Astrocyte (in vitro differentiated cells and primary cell): Measurements from ENCODE around the gene CELF2. TPM values are rescaled to one million over a fixed set of nuclear protein-coding genes. Genes with fewer than 3 reads are reported as not detected.
"Not testable (repeated sequence)": the region's sequence is repeated elsewhere in the genome, so short reads cannot be mapped to it uniquely, and the experiment has no call there.

Experiments
- DNase-seq: peaks from one replicate; pipeline ENCODE4 v3.0.0-alpha.2; 2010; ENCODE audit warnings: low read depth
- FAIRE-seq: peaks from 2 replicates; lab custom pipeline; 2011; peaks lifted over from hg19 to GRCh38; lab: Jason Lieb, UNC
- H2AFZ ChIP-seq: 2 replicates; pipeline ENCODE4 v1.6.0; 2012; ENCODE audit warnings: low read depth, low read length, inconsistent platforms
- H3K27ac ChIP-seq: 2 replicates; pipeline ENCODE4 v1.5.1; 2011; ENCODE audit warnings: low read depth, low read length, inconsistent platforms
- H3K27me3 ChIP-seq: 2 replicates; pipeline ENCODE4 v1.6.0; 2011; ENCODE audit warnings: low read length, inconsistent platforms; ENCODE audit not compliant: insufficient read depth
- H3K36me3 ChIP-seq: 2 replicates; pipeline ENCODE4 v1.5.1; 2011; ENCODE audit warnings: low read length, inconsistent platforms; ENCODE audit not compliant: insufficient read depth
- H3K4me1 ChIP-seq: 2 replicates; pipeline ENCODE4 v1.5.1; 2011; ENCODE audit warnings: low read length, inconsistent platforms; ENCODE audit not compliant: insufficient read depth
- H3K4me2 ChIP-seq: 2 replicates; pipeline ENCODE4 v1.6.0; 2012; ENCODE audit warnings: low read length, inconsistent platforms
- H3K4me3 ChIP-seq: 2 replicates; pipeline ENCODE4 v1.5.1; 2011; ENCODE audit warnings: low read depth, mild to moderate bottlenecking, low read length, inconsistent platforms; ENCODE audit not compliant: insufficient read depth
- H3K79me2 ChIP-seq: 2 replicates; pipeline ENCODE4 v1.6.0; 2012; ENCODE audit warnings: mild to moderate bottlenecking, low read length, inconsistent platforms; ENCODE audit not compliant: insufficient read depth
- H3K9ac ChIP-seq: 2 replicates; pipeline ENCODE4 v1.6.0; 2012; ENCODE audit warnings: mild to moderate bottlenecking, low read length, inconsistent platforms
- H3K9me3 ChIP-seq: 2 replicates; pipeline ENCODE4 v1.5.1; 2012; ENCODE audit warnings: low read depth, mild to moderate bottlenecking, low read length, inconsistent platforms; ENCODE audit not compliant: insufficient read depth
- H4K20me1 ChIP-seq: 2 replicates; pipeline ENCODE4 v1.6.0; 2012; ENCODE audit warnings: low read length, inconsistent platforms; ENCODE audit not compliant: insufficient read depth
- H3K27ac Mint-ChIP-seq: one replicate; pipeline ENCODE4 v1.8.0; 2021; ENCODE audit warnings: mild to moderate bottlenecking, mixed read lengths; ENCODE audit not compliant: unreplicated experiment
- H3K27me3 Mint-ChIP-seq: one replicate; pipeline ENCODE4 v1.8.0; 2021; ENCODE audit warnings: low read depth, mixed read lengths; ENCODE audit not compliant: unreplicated experiment
- H3K36me3 Mint-ChIP-seq: one replicate; pipeline ENCODE4 v1.8.0; 2021; ENCODE audit warnings: low read depth, mixed read lengths; ENCODE audit not compliant: unreplicated experiment
- H3K4me1 Mint-ChIP-seq: one replicate; pipeline ENCODE4 v1.8.0; 2021; ENCODE audit warnings: low read depth, mixed read lengths; ENCODE audit not compliant: unreplicated experiment
- H3K4me3 Mint-ChIP-seq: one replicate; pipeline ENCODE4 v1.8.0; 2021; ENCODE audit warnings: mild to moderate bottlenecking, moderate library complexity, mixed read lengths; ENCODE audit not compliant: unreplicated experiment
- H3K9me3 Mint-ChIP-seq: one replicate; pipeline ENCODE4 v1.8.0; 2021; ENCODE audit warnings: mild to moderate bottlenecking, mixed read lengths; ENCODE audit not compliant: unreplicated experiment
- EZH2 ChIP-seq: IDR thresholded peaks from 2 replicates; pipeline ENCODE4 v1.6.1; 2012; ENCODE audit warnings: mild to moderate bottlenecking, low read length, inconsistent platforms; ENCODE audit not compliant: insufficient read depth
- total RNA-seq: library from RNA; stranded (reverse); gene quantifications from 2 replicates; pipeline ENCODE4 v1.2.1, GENCODE V29; 2021
- TF ChIP-seq, protein P1 (sequence below): IDR thresholded peaks from 2 replicates; pipeline ENCODE4 v1.5.1; 2011; ENCODE audit warnings: low read depth, mild to moderate bottlenecking, inconsistent platforms, low read length, moderate library complexity; ENCODE audit not compliant: insufficient read depth

The CELF2 gene
- total RNA-seq, 1 donor from 2014 or later = 76.1 TPM

DNA sequence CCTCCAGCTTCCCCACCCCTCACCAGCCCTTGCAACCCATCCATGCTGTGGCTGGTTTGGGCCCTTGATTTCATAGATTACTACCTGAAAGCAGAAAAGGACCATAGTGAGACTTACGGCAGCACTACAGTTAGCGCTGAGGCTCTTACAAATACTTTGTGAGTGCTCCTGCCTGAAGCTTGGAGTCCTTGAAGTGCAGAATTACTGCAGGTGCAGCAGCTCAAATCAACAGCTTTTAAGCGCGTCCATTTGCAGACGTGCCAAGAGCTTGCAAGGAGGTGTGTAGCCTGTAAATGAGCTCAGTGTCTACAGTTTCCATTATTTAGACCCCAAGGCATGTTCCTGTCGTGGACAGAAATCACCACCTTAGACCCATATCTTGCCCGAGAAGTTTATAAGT is 103.0 kb downstream of the CELF2 start:
- H3K9me3 Mint-ChIP-seq = peaks cover 2% of the 10 kb centered on the region
- Histone ChIP-seq H3K4me1 (no peaks in the 10 kb centered on the region), H3K9me3 (no peaks in the 10 kb centered on the region), H3K27ac (no peak overlapping the region), H3K36me3 (no peaks in the 10 kb centered on the region), H4K20me1 (no peaks in the 10 kb centered on the region), H2AFZ (no peak overlapping the region), H3K4me3 (no peak overlapping the region), H3K27me3 (no peaks in the 10 kb centered on the region), H3K4me2 (no peak overlapping the region), H3K79me2 (no peaks in the 10 kb centered on the region), H3K9ac (no peak overlapping the region)
- no peak overlapping the region for H3K27ac Mint-ChIP-seq
- H3K4me1 Mint-ChIP-seq = no peaks in the 10 kb centered on the region
- TF ChIP-seq, protein P1, sequence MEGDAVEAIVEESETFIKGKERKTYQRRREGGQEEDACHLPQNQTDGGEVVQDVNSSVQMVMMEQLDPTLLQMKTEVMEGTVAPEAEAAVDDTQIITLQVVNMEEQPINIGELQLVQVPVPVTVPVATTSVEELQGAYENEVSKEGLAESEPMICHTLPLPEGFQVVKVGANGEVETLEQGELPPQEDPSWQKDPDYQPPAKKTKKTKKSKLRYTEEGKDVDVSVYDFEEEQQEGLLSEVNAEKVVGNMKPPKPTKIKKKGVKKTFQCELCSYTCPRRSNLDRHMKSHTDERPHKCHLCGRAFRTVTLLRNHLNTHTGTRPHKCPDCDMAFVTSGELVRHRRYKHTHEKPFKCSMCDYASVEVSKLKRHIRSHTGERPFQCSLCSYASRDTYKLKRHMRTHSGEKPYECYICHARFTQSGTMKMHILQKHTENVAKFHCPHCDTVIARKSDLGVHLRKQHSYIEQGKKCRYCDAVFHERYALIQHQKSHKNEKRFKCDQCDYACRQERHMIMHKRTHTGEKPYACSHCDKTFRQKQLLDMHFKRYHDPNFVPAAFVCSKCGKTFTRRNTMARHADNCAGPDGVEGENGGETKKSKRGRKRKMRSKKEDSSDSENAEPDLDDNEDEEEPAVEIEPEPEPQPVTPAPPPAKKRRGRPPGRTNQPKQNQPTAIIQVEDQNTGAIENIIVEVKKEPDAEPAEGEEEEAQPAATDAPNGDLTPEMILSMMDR = no peak
- TF ChIP-seq EZH2 = no peak
- H3K27me3 Mint-ChIP-seq = no peaks in the 10 kb centered on the region
- no peak overlapping the region for H3K4me3 Mint-ChIP-seq
- no peak for DNase-seq
- no peaks in the 10 kb centered on the region for H3K36me3 Mint-ChIP-seq
- FAIRE-seq = no peak

DNA sequence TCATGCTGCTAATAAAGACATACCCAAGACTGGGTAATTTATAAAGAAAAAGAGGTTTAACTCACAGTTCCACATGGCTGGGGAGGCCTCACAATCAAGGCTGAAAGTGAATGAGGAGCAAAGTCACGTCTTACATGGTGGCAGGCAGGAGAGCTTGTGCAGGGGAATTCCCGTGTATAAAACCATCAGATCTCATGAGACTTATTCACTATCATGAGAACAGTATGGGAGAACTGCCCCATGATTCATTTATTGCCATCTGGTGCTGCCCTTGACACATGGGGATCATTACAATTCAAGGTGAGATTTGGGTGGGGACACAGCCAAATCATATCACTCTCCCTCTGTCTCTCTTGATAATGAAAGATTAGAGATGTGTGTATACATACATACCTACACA is 106.2 kb downstream of the CELF2 start:
- not testable (repeated sequence) for FAIRE-seq, H2AFZ ChIP-seq, H3K9me3 Mint-ChIP-seq, H3K4me1 Mint-ChIP-seq, H3K4me1 ChIP-seq, H3K27me3 Mint-ChIP-seq, H4K20me1 ChIP-seq, H3K9me3 ChIP-seq, H3K27me3 ChIP-seq, H3K9ac ChIP-seq, H3K36me3 Mint-ChIP-seq, H3K79me2 ChIP-seq, H3K4me3 Mint-ChIP-seq, H3K4me2 ChIP-seq, H3K27ac Mint-ChIP-seq, H3K36me3 ChIP-seq, H3K4me3 ChIP-seq, H3K27ac ChIP-seq, DNase-seq

- TF ChIP-seq, protein P1 = no peak
- TF ChIP-seq EZH2 = no peak
- Histone ChIP-seq H3K79me2 (no peaks in the 10 kb centered on the region), H3K4me2 (no peak overlapping the region), H3K4me1 (no peaks in the 10 kb centered on the region), H3K27me3 (no peaks in the 10 kb centered on the region), H3K9ac (no peak overlapping the region), H3K27ac (no peak overlapping the region), H4K20me1 (no peaks in the 10 kb centered on the region), H2AFZ (no peak overlapping the region), H3K36me3 (no peaks in the 10 kb centered on the region), H3K9me3 (no peaks in the 10 kb centered on the region), H3K4me3 (no peak overlapping the region)
- FAIRE-seq (no peak), DNase-seq (no peak)
- Mint-ChIP-seq H3K27ac (no peak overlapping the region), H3K27me3 (no peaks in the 10 kb centered on the region), H3K36me3 (peaks cover 2% of the 10 kb centered on the region), H3K4me1 (no peaks in the 10 kb centered on the region), H3K4me3 (no peak overlapping the region), H3K9me3 (peaks cover 7% of the 10 kb centered on the region)
These were observed 107.3 kb downstream of the CELF2 start for GRCh38 chr10:11125004-11125403.

DNA sequence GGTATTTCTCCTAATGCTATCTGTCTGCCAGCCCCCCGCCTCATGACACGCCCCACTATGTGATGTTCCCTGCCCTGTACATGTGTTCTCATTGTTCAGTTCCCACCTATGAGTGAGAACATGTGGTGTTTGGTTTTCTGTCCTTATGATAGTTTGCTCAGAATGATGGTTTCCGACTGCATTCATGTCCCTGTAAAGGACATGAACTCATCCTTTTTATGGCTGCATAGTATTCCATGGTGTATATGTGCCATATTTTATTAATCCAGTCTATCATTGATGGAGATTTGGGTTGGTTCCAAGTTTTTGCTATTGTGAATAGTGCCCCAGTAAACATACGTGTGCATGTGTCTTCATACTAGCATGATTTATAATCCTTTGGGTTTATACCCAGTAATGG is 109.3 kb downstream of the CELF2 start:
- not testable (repeated sequence) for H3K27me3 Mint-ChIP-seq, H3K27ac ChIP-seq, H3K36me3 ChIP-seq, H3K27ac Mint-ChIP-seq, H3K4me1 Mint-ChIP-seq, H3K4me3 Mint-ChIP-seq, H3K9ac ChIP-seq, H3K9me3 Mint-ChIP-seq, H3K27me3 ChIP-seq, FAIRE-seq, H4K20me1 ChIP-seq, H3K4me2 ChIP-seq, H3K4me3 ChIP-seq, H3K79me2 ChIP-seq, H3K4me1 ChIP-seq, H2AFZ ChIP-seq, H3K36me3 Mint-ChIP-seq, DNase-seq, H3K9me3 ChIP-seq
